ENCODE results near the gene TOP1. TPM values are rescaled to one million over a fixed set of nuclear protein-coding genes. Genes with fewer than 3 reads are reported as not detected.
"Not testable (repeated sequence)": the region's sequence is repeated elsewhere in the genome, so short reads cannot be mapped to it uniquely, and the experiment has no call there.

Gene TOP1
- total RNA-seq, 4 donors from 2014 or later: 20.2 to 28.5 (median 23.0) TPM

- H3K27me3 ChIP-seq: no peaks in the 10 kb centered on the region
- peaks cover 30 to 83% (median 77%) of the 10 kb centered on the region in 4 donors for H3K36me3 ChIP-seq
- no peak overlapping the region for H3K27ac ChIP-seq (replicated peaks in 1 of 4)
- no peak for DNase-seq (ENCODE audit: extremely low spot score)
- WGBS: 91% methylated on average over 6 of the region's 6 CpGs
- no peak for TF ChIP-seq POLR2AphosphoS5 (IDR thresholded peaks at IDR 0.05)
- no peak for TF ChIP-seq CTCF (IDR thresholded peaks at IDR 0.05)
- H3K9me3 ChIP-seq: no peaks in the 10 kb centered on the region
- intact Hi-C loops (cut with DNase I): no loop called here
- H3K4me1 ChIP-seq: peaks cover 0 to under 1% (median 0%) of the 10 kb centered on the region in 4 donors
- H3K4me3 ChIP-seq: no peak overlapping the region
These were observed 95.0 kb downstream of the TOP1 start for GRCh38 chr20:41123631-41124030.

DNA sequence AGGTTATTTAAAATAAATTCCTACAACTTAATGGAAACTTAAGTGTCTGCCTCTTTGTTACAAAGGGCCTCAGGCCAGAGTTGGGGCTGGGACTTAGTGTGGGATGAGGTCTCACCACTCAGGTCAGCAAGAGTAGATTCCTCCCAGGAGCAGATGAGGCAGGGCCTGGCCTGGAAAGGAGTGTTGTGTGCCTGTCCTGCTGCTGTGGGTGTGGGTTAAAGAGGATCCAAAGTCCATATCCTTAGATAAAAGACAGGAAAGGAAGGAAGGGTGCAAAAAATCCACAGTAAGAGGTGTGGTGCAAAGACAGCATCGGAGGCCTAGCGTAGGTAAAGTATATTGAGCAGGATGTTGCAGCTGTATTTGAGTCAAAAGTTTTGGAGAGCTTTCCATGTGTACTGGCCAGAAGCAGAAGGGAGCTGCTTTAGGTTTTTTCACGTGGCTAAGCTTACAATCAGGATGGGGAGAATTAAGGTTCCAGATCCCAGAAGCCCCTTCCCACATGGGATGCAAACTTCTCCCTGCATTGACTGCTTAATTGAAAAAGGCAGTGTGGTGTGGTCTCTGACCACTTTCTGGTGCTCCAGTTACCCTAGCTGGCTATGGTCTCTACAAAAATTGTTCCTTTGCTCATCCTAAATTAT, 96.0 kb downstream of the TOP1 start:
- no peak overlapping the region for H3K27ac ChIP-seq (replicated peaks in 1 of 4)
- peak; percentile 72 for DNase-seq (ENCODE audit: extremely low spot score)
- TF ChIP-seq POLR2A (IDR thresholded peaks at IDR 0.05; ENCODE audit: low read depth): no peak
- TF ChIP-seq POLR2AphosphoS5 (IDR thresholded peaks at IDR 0.05): no peak
- no peak for TF ChIP-seq CTCF (IDR thresholded peaks at IDR 0.05)
- no peak for TF ChIP-seq EP300 (IDR thresholded peaks at IDR 0.05)
- intact Hi-C loops (cut with DNase I): no loop called here
- 77% methylated on average over 3 of the region's 3 CpGs for WGBS
- H3K4me1 ChIP-seq: no peaks in the 10 kb centered on the region
- no peaks in the 10 kb centered on the region for H3K9me3 ChIP-seq
- peaks cover 30 to 73% (median 68%) of the 10 kb centered on the region in 4 donors for H3K36me3 ChIP-seq
- no peak overlapping the region for H3K4me3 ChIP-seq
- no peaks in the 10 kb centered on the region for H3K27me3 ChIP-seq

GRCh38 chr20:41125530-41126457, 97.2 kb downstream of the TOP1 start:
- DNase-seq (ENCODE audit: extremely low spot score): no peak
- 73% methylated on average over 6 of the region's 6 CpGs for WGBS
- Histone ChIP-seq H3K4me3 (no peak overlapping the region), H3K4me1 (no peaks in the 10 kb centered on the region), H3K27ac (replicated peaks in 1 of 4) (no peak overlapping the region), H3K9me3 (no peaks in the 10 kb centered on the region), H3K27me3 (no peaks in the 10 kb centered on the region), H3K36me3 (peaks cover 27 to 61% (median 56%) of the 10 kb centered on the region in 4 donors)
- intact Hi-C loops (cut with DNase I): no loop called here
- TF ChIP-seq CTCF (IDR thresholded peaks at IDR 0.05): no peak
- no peak for TF ChIP-seq EP300 (IDR thresholded peaks at IDR 0.05)
- no peak for TF ChIP-seq POLR2A (IDR thresholded peaks at IDR 0.05; ENCODE audit: low read depth)
- no peak for TF ChIP-seq POLR2AphosphoS5 (IDR thresholded peaks at IDR 0.05)

DNA sequence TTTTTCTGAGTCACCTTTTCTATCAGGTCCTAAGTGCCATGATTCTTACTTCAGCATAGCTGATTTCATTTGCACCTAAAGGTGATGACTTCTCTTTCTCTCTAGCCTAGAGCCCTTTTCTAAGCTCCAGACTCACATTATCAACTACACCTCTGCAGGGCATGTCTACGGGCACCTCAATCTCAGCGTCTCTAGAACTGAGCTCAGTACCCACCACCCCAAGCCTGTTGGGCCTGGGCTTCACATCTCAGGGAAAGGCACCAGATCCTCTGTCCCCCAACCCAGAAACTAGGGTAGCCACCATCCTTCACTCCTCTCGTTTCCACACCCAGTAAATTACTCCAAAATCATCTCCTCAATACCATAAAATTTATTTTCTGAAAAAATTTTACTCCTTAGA, 98.1 kb downstream of the TOP1 start:
- intact Hi-C loops (cut with DNase I): no loop called here
- no peaks in the 10 kb centered on the region for H3K27me3 ChIP-seq
- H3K9me3 ChIP-seq: no peaks in the 10 kb centered on the region
- DNase-seq (ENCODE audit: extremely low spot score): peak; percentile 87
- peaks cover 17 to 52% (median 46%) of the 10 kb centered on the region in 4 donors for H3K36me3 ChIP-seq
- no peaks in the 10 kb centered on the region for H3K4me1 ChIP-seq
- H3K27ac ChIP-seq (replicated peaks in 1 of 4): peak overlapping the region in 1 of 4 donors; percentile 18
- H3K4me3 ChIP-seq: no peak overlapping the region
- WGBS: 95% methylated on average over 3 of the region's 3 CpGs
- no peak for TF ChIP-seq CTCF (IDR thresholded peaks at IDR 0.05)

DNA sequence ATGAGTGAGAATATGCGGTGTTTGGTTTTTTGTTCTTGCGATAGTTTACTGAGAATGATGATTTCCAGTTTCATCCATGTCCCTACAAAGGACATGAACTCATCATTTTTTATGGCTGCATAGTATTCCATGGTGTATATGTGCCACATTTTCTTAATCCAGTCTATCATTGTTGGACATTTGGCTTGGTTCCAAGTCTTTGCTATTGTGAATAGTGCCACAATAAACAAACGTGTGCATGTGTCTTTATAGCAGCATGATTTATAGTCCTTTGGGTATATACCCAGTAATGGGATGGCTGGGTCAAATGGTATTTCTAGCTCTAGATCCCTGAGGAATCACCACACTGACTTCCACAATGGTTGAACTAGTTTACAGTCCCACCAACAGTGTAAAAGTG, 99.7 kb downstream of the TOP1 start:
- intact Hi-C loops (cut with DNase I); DNase-seq (ENCODE audit: extremely low spot score); H3K27me3 ChIP-seq; H3K4me3 ChIP-seq; H3K4me1 ChIP-seq; H3K27ac ChIP-seq (replicated peaks in 1 of 4); H3K9me3 ChIP-seq: not testable (repeated sequence)
- H3K36me3 ChIP-seq: peaks cover 7 to 36% (median 30%) of the 10 kb centered on the region in 4 donors
- WGBS: no CpG with 5 or more reads among the region's 3 CpGs
